HepG2 (cell line): Measurements from ENCODE around the gene TEAD4. TPM values are rescaled to one million over a fixed set of nuclear protein-coding genes. Genes with fewer than 3 reads are reported as not detected.

Experiments
- ATAC-seq: fragments of 200-7000 bp; cut with Tn5 transposase; 3 replicates; pipeline ENCODE4 v1.9.1; 2020; ENCODE audit warnings: mild to moderate bottlenecking, moderate library complexity
- BruUV-seq: library from RNA; stranded (reverse); fragments of 400-500 nt; replicated peaks from 2 replicates; lab custom pipeline; 2021; lab: Mats Ljungman, UMichigan
- CTCF ChIA-PET: fragments of 300-600 bp; formaldehyde crosslinking; extraction: SDS; loops from one replicate; lab custom pipeline; 2021; ENCODE audit warnings: low total read pairs, inconsistent platforms, low intra/inter-chr PET ratio; lab: Yijun Ruan, JAX
- POLR2A ChIA-PET: fragments of 350-600 bp; sonication (Branson Sonifier 250); formaldehyde crosslinking; loops from one replicate; lab custom pipeline; 2020; ENCODE audit warnings: antibody characterized with exemption, inconsistent platforms; lab: Yijun Ruan, JAX
- DNase-seq: peaks from one replicate; pipeline ENCODE4 v3.0.0-alpha.2; 2015; ENCODE audit warnings: low spot score
- FAIRE-seq: peaks from 3 replicates; lab custom pipeline; 2011; peaks lifted over from hg19 to GRCh38; lab: Jason Lieb, UNC
- H2AFZ ChIP-seq: one replicate; pipeline ENCODE4 v1.6.1; 2011; ENCODE audit warnings: low read length, inconsistent platforms
- H3K27ac ChIP-seq: fragments of 300-600 bp; 3 replicates; pipeline ENCODE4 v1.8.0; 2011; ENCODE audit warnings: mixed run types, mild to moderate bottlenecking, mixed read lengths, low read length, inconsistent platforms; ENCODE audit not compliant: insufficient read depth; ENCODE audit errors: extremely low read length
- H3K27me3 ChIP-seq, 2 experiments: fragments of 200-600 bp in 1 of 2; 2 replicates in 1 of 2; 3 replicates in 1 of 2; pipeline versions ENCODE4 v1.6.0 to v1.8.0; 2011; ENCODE audit warnings: low read length in 2 of 2, mild to moderate bottlenecking in 2 of 2, moderate library complexity in 2 of 2, inconsistent platforms in 1 of 2; ENCODE audit not compliant: insufficient read depth in 2 of 2, control insufficient read depth in 1 of 2
- H3K36me3 ChIP-seq, 2 experiments: fragments of 200-600 bp in 1 of 2; replicated peaks in 1 of 2; 2 replicates in 1 of 2; 3 replicates in 1 of 2; pipeline versions ENCODE4 v1.5.1 to v1.8.0; 2011; ENCODE audit warnings: low read length in 2 of 2, inconsistent platforms in 1 of 2; ENCODE audit not compliant: insufficient read depth in 2 of 2, control insufficient read depth in 1 of 2
- H3K4me1 ChIP-seq: 2 replicates; pipeline ENCODE4 v1.5.1; 2012; ENCODE audit warnings: low read length, inconsistent platforms; ENCODE audit not compliant: insufficient read depth
- H3K4me2 ChIP-seq: 2 replicates; pipeline ENCODE4 v1.6.0; 2011; ENCODE audit warnings: low read depth, low read length, inconsistent platforms
- H3K4me3 ChIP-seq, 3 experiments: fragments of 200-600 bp in 1 of 3; sonication (generic), shearing (Covaris generic) in 1 of 3; replicated peaks in 1 of 3; 2 replicates each; pipeline ENCODE4 v1.5.1; 2011 to 2016; ENCODE audit warnings: low read length in 3 of 3, inconsistent platforms in 2 of 3, low read depth in 2 of 3, mild to moderate bottlenecking in 2 of 3, control low read depth in 1 of 3, mixed read lengths in 1 of 3; ENCODE audit not compliant: insufficient read depth in 1 of 3
- H3K79me2 ChIP-seq: one replicate; pipeline ENCODE4 v1.6.1; 2011; ENCODE audit warnings: low read length, inconsistent platforms; ENCODE audit not compliant: insufficient read depth
- H3K9ac ChIP-seq: 2 replicates; pipeline ENCODE4 v1.6.0; 2011; ENCODE audit warnings: mild to moderate bottlenecking, low read depth, low read length, inconsistent platforms; ENCODE audit not compliant: insufficient read depth
- H3K9me3 ChIP-seq: 2 replicates; pipeline ENCODE4 v1.5.1; 2012; ENCODE audit warnings: mild to moderate bottlenecking, low read length
- H4K20me1 ChIP-seq: 2 replicates; pipeline ENCODE4 v1.6.0; 2011; ENCODE audit warnings: inconsistent platforms, mild to moderate bottlenecking, low read length, moderate library complexity; ENCODE audit not compliant: insufficient read depth
- BRD4 ChIP-seq: sonication (generic); formaldehyde crosslinking; IDR thresholded peaks from 2 replicates; pipeline ENCODE4 v1.4.0; 2020; ENCODE audit warnings: missing genetic modification reagents
- ZNF224 ChIP-seq: sonication (generic); formaldehyde crosslinking; IDR thresholded peaks from 2 replicates; pipeline ENCODE4 v1.5.0; 2020; ENCODE audit warnings: mild to moderate bottlenecking, missing genetic modification reagents
- ZNF652 ChIP-seq: IDR thresholded peaks from 2 replicates; pipeline ENCODE4 v1.6.1; 2016; ENCODE audit warnings: low read depth, borderline replicate concordance
- WGBS: methylation state at CpG from one replicate; pipeline ENCODE4 v1.1.6; 2017; ENCODE audit warnings: low lambda C conversion rate; 5-methylcytosine and 5-hydroxymethylcytosine counted together
- in situ Hi-C: cut with HindIII; loops from 2 replicates; pipeline ENCODE4 v1.10.0; 2017; ENCODE audit warnings: low pct_unique_long_range_greater_than_20kb; ENCODE audit not compliant: extremely low pct_ligation_motif_present
- intact Hi-C: fragments of 100-400 bp; cut with micrococcal nuclease; formaldehyde crosslinking; loops from one replicate; pipeline ENCODE4 v1.10.0; 2022; ENCODE audit not compliant: unreplicated experiment
- polyA plus RNA-seq, 8 experiments: library from polyadenylated mRNA; depleted of rRNA in 3 of 8; stranded (reverse) in 7 of 8; unstranded in 1 of 8; fragments of >200 nt; fragmentation: Illumina TruSeq in 4 of 8; extraction: Trizol in 4 of 8; gene quantifications; 2 replicates each; pipeline versions ENCODE4 v1.2.1 to v1.2.3, GENCODE V29; 2011 to 2016; ENCODE audit warnings: low read depth in 4 of 8, missing spikeins in 1 of 8, mixed read lengths in 1 of 8; ENCODE audit not compliant: insufficient read depth in 1 of 8
- total RNA-seq, 5 experiments: library from RNA; depleted of rRNA; stranded (reverse); fragments of >200 nt; fragmentation: Illumina TruSeq; extraction: Trizol; gene quantifications; 2 replicates each; pipeline ENCODE4 v1.2.3, GENCODE V29; 2016; ENCODE audit warnings: low read depth in 1 of 5
- TF ChIP-seq, protein P1 (sequence below): fragments of 450-650 bp; IDR thresholded peaks from 2 replicates; pipeline ENCODE4 v1.6.1; 2017
- TF ChIP-seq, protein P2 (sequence below): sonication (generic); formaldehyde crosslinking; IDR thresholded peaks from 2 replicates; pipeline ENCODE4 v1.4.0; 2020; ENCODE audit warnings: mild to moderate bottlenecking, missing genetic modification reagents
- TF ChIP-seq, protein P3 (sequence below): sonication (generic); formaldehyde crosslinking; IDR thresholded peaks from 2 replicates; pipeline ENCODE4 v1.4.0; 2020; ENCODE audit warnings: missing genetic modification reagents

TEAD4 gene
- total and polyA plus RNA-seq, 2 of the 13 experiments (the other 11 are each of a cell fraction or from before 2014, with no cell fraction given): 45.0 to 69.4 TPM

DNA sequence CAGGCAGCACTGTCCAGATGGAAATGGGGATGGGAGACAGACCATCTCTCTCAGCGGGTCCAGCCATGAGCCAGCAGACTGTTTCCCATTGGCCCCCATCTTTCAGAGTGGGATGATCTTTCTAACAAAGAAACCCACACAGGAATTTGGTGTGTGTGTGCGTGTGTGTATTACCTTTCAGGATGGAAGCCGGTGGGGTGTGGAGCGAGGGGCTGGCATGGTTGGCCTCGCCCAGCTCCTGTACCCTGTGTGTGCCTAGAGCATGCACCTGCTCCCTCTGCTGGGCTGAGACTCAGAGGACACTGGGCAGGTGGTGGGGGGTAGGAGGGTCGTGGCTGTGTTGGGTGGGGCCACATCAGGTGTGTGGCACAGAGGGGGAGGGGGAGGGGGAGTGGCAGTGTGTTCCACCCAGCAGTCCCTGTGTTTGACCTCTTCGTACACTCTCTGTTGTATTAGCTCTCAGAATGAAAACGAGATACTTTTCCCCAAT, 85.0 kb downstream of the TEAD4 start:
- Histone ChIP-seq H3K4me1 (peaks cover 18% of the 10 kb centered on the region), H3K9me3 (no peaks in the 10 kb centered on the region), H2AFZ (no peak overlapping the region), H3K9ac (no peak overlapping the region), H3K4me3 (no peak overlapping the region), H3K27ac (no peak overlapping the region), H3K27me3 (no peaks in the 10 kb centered on the region; a peak in 2 of 5 replicates), H4K20me1 (peaks cover 4% of the 10 kb centered on the region; the same call in 1 of the 2 replicates), H3K4me2 (no peak overlapping the region), H3K36me3 (peaks cover 16 to 23% of the 10 kb centered on the region in 2 experiments; a peak in 4 of 5 replicates), H3K79me2 (no peaks in the 10 kb centered on the region)
- POLR2A ChIA-PET: no interaction called here
- CTCF ChIA-PET: no interaction called here
- intact Hi-C loops: no loop called here
- BruUV-seq: no TSS peak
- in situ Hi-C loops: no loop called here
- WGBS: 85% methylated on average over 8 of the region's 8 CpGs
- TF ChIP-seq BRD4 (CRISPR knock-in tag) (no peak), ZNF224 (CRISPR knock-in tag) (no peak), ZNF652 (no peak)
- TF ChIP-seq, protein P1, sequence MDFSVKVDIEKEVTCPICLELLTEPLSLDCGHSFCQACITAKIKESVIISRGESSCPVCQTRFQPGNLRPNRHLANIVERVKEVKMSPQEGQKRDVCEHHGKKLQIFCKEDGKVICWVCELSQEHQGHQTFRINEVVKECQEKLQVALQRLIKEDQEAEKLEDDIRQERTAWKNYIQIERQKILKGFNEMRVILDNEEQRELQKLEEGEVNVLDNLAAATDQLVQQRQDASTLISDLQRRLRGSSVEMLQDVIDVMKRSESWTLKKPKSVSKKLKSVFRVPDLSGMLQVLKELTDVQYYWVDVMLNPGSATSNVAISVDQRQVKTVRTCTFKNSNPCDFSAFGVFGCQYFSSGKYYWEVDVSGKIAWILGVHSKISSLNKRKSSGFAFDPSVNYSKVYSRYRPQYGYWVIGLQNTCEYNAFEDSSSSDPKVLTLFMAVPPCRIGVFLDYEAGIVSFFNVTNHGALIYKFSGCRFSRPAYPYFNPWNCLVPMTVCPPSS: no peak
- TF ChIP-seq, protein P2, sequence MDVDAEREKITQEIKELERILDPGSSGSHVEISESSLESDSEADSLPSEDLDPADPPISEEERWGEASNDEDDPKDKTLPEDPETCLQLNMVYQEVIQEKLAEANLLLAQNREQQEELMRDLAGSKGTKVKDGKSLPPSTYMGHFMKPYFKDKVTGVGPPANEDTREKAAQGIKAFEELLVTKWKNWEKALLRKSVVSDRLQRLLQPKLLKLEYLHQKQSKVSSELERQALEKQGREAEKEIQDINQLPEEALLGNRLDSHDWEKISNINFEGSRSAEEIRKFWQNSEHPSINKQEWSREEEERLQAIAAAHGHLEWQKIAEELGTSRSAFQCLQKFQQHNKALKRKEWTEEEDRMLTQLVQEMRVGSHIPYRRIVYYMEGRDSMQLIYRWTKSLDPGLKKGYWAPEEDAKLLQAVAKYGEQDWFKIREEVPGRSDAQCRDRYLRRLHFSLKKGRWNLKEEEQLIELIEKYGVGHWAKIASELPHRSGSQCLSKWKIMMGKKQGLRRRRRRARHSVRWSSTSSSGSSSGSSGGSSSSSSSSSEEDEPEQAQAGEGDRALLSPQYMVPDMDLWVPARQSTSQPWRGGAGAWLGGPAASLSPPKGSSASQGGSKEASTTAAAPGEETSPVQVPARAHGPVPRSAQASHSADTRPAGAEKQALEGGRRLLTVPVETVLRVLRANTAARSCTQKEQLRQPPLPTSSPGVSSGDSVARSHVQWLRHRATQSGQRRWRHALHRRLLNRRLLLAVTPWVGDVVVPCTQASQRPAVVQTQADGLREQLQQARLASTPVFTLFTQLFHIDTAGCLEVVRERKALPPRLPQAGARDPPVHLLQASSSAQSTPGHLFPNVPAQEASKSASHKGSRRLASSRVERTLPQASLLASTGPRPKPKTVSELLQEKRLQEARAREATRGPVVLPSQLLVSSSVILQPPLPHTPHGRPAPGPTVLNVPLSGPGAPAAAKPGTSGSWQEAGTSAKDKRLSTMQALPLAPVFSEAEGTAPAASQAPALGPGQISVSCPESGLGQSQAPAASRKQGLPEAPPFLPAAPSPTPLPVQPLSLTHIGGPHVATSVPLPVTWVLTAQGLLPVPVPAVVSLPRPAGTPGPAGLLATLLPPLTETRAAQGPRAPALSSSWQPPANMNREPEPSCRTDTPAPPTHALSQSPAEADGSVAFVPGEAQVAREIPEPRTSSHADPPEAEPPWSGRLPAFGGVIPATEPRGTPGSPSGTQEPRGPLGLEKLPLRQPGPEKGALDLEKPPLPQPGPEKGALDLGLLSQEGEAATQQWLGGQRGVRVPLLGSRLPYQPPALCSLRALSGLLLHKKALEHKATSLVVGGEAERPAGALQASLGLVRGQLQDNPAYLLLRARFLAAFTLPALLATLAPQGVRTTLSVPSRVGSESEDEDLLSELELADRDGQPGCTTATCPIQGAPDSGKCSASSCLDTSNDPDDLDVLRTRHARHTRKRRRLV (CRISPR knock-in tag): no peak
- TF ChIP-seq, protein P3, sequence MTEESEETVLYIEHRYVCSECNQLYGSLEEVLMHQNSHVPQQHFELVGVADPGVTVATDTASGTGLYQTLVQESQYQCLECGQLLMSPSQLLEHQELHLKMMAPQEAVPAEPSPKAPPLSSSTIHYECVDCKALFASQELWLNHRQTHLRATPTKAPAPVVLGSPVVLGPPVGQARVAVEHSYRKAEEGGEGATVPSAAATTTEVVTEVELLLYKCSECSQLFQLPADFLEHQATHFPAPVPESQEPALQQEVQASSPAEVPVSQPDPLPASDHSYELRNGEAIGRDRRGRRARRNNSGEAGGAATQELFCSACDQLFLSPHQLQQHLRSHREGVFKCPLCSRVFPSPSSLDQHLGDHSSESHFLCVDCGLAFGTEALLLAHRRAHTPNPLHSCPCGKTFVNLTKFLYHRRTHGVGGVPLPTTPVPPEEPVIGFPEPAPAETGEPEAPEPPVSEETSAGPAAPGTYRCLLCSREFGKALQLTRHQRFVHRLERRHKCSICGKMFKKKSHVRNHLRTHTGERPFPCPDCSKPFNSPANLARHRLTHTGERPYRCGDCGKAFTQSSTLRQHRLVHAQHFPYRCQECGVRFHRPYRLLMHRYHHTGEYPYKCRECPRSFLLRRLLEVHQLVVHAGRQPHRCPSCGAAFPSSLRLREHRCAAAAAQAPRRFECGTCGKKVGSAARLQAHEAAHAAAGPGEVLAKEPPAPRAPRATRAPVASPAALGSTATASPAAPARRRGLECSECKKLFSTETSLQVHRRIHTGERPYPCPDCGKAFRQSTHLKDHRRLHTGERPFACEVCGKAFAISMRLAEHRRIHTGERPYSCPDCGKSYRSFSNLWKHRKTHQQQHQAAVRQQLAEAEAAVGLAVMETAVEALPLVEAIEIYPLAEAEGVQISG (CRISPR knock-in tag): no peak
- no peak for ATAC-seq
- no peak for FAIRE-seq
- DNase-seq: no peak
